Progenitor cell of endocrine pancreas (in vitro differentiated cells): ENCODE results near the gene SVBP. TPM values are rescaled to one million over a fixed set of nuclear protein-coding genes. Genes with fewer than 3 reads are reported as not detected.
"Not testable (repeated sequence)": the region's sequence is repeated elsewhere in the genome, so short reads cannot be mapped to it uniquely, and the experiment has no call there.

ENCODE experiments used
- DNase-seq: peaks from one replicate; pipeline ENCODE4 v3.0.0; 2021; ENCODE audit warnings: low spot score; ENCODE audit not compliant: unreplicated experiment
- H3K27ac Mint-ChIP-seq: 2 replicates; pipeline ENCODE4 v1.8.0; 2021; ENCODE audit warnings: mild to moderate bottlenecking, moderate library complexity, mixed read lengths
- H3K27me3 Mint-ChIP-seq: 2 replicates; pipeline ENCODE4 v1.8.0; 2021; ENCODE audit warnings: mixed read lengths
- H3K36me3 Mint-ChIP-seq: 2 replicates; pipeline ENCODE4 v1.8.0; 2022; ENCODE audit warnings: mixed read lengths; ENCODE audit not compliant: insufficient read depth
- H3K4me1 Mint-ChIP-seq: 2 replicates; pipeline ENCODE4 v1.8.0; 2021; ENCODE audit warnings: low read depth, mixed read lengths
- H3K4me3 Mint-ChIP-seq: 2 replicates; pipeline ENCODE4 v1.8.0; 2021; ENCODE audit warnings: low read depth, mild to moderate bottlenecking, moderate library complexity, mixed read lengths
- H3K9me3 Mint-ChIP-seq: 2 replicates; pipeline ENCODE4 v1.8.0; 2021; ENCODE audit warnings: low read depth, mixed read lengths
- long read RNA-seq: library from polyadenylated mRNA; unstranded; transcript quantifications from one replicate; pipeline ENCODE4 v2.0.0, GENCODE V29; 2020
- total RNA-seq: library from RNA; stranded (reverse); gene quantifications from 2 replicates; pipeline ENCODE4 v1.2.1, GENCODE V29; 2021
- TF ChIP-seq, protein P1 (sequence below): fragments of 200-600 bp; sonication (generic); IDR thresholded peaks from one replicate; pipeline ENCODE4 v1.5.0; 2021; ENCODE audit warnings: antibody characterized with exemption, mild to moderate bottlenecking; ENCODE audit not compliant: unreplicated experiment

SVBP gene, protein sequence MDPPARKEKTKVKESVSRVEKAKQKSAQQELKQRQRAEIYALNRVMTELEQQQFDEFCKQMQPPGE
- total RNA-seq: 58.4 and 65.8 TPM in 2 replicates
- long read RNA-seq, transcript SVBP-201 (3 exons, 658 nt): major isoform, 16 of 26 reads
- long read RNA-seq, partial matches to known transcripts: 3 of 26 reads
- long read RNA-seq, other reads (novel, unspliced or antisense): 4 of 26 reads

DNA sequence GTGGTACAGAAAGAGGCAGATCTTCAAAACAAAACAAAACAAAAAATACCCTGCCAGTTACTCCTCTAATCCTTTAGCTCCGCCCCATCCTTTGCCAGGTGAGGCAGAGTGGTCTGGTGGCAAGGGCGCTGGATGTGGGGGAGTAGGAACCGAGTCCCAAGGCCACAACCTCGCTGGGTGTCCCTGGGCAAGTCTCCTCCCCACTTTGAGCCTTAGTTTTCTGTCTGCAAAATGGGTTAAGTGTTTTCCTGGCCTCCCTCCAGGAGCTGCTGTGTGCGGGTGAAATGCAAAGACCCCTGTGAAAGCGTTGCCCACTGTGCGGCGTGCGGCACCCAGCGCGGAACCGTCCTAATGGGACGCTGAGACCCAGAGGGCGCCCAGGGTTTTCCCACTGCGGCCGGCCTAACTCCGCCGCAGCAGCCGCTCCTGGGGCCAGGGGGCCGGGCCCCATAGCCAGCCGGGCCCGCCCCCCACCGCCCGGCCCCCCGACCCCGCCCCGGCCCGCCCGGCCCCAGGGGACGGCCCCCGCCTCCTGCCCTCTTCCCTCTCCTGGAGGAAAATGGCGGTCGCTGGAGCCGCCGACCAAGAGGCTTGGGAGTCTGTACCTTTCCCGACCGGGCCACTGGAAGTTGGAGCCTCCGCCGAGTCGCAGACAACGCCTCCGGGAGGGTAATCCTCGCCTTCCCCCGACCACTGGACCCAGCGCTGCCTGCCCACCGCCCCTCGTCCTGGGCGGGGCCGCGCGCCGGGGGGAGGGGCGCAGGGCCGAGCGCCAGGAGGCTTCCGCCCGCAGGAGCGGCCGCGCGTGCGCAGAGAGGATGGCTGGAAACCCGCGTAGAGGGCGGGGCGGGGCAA, at the start of gene SVBP, which contains the start of gene ERMAP:
TSS of gene SVBP (minus strand) at position 813 of the 855 bp plus-strand sequence. CDS start 853 bp downstream, outside the sequence.
TSS of gene ERMAP (plus strand) at position 538 of the 855 bp plus-strand sequence. CDS start 13,327 bp downstream, outside the sequence.
- Mint-ChIP-seq H3K4me1 (peaks cover 9% of the 10 kb centered on the region), H3K4me3 (peak within 1 kb of the TSS; percentile 84), H3K9me3 (no peaks in the 10 kb centered on the region), H3K27me3 (no peaks in the 10 kb centered on the region), H3K27ac (peak within 1 kb of the TSS; percentile 97), H3K36me3 (peaks cover 11% of the 10 kb centered on the region)
- TF ChIP-seq, protein P1, sequence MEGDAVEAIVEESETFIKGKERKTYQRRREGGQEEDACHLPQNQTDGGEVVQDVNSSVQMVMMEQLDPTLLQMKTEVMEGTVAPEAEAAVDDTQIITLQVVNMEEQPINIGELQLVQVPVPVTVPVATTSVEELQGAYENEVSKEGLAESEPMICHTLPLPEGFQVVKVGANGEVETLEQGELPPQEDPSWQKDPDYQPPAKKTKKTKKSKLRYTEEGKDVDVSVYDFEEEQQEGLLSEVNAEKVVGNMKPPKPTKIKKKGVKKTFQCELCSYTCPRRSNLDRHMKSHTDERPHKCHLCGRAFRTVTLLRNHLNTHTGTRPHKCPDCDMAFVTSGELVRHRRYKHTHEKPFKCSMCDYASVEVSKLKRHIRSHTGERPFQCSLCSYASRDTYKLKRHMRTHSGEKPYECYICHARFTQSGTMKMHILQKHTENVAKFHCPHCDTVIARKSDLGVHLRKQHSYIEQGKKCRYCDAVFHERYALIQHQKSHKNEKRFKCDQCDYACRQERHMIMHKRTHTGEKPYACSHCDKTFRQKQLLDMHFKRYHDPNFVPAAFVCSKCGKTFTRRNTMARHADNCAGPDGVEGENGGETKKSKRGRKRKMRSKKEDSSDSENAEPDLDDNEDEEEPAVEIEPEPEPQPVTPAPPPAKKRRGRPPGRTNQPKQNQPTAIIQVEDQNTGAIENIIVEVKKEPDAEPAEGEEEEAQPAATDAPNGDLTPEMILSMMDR: no peak
- DNase-seq: peak; percentile 95

DNA sequence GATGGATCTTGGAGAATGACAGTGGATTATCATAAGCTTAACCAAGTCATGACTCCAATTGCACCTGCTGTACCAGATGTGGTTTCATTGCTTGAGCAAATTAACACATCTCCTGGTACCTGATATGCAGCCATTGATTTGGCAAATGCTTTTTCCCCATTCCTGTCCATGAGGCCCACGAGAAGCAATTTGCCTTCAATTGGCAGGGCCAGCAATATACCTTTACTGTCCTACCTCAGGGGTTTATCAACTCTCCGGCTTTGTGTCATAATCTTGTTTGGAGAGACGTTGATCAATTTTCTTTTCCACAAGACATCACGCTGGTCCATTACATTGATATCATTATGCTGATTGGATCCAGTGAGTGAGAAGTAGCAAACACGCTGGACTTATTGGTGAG, 49.4 kb upstream of the SVBP start:
- Mint-ChIP-seq H3K4me1 (no peaks in the 10 kb centered on the region), H3K9me3 (peaks cover 2% of the 10 kb centered on the region), H3K27ac (no peak overlapping the region), H3K36me3 (no peaks in the 10 kb centered on the region), H3K4me3 (no peak overlapping the region), H3K27me3 (peaks cover 7% of the 10 kb centered on the region)
- no peak for DNase-seq
- TF ChIP-seq, protein P1: no peak

DNA sequence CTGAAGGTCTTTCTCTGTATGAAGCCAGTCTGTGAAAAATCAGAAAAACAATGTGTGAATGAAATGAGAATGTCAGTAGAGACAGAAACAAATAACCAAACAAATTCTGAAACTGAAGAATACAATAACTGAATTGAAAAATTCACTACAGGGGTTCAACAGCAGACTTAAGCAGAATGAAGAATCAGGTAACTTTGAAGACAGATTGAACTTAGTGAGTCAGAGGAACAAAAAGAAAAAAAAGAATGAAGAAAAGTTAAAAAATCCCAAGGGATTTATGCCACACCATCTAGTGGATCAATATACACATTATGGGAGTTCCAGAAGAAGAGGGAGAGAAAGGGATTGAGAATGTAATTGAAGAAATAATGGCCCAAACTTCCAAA, 43.8 kb upstream of the SVBP start:
- DNase-seq: no peak
- H3K4me1 Mint-ChIP-seq: no peaks in the 10 kb centered on the region
- no peak overlapping the region for H3K4me3 Mint-ChIP-seq
- peaks cover 9% of the 10 kb centered on the region for H3K27me3 Mint-ChIP-seq
- H3K9me3 Mint-ChIP-seq: peaks cover 41% of the 10 kb centered on the region
- H3K36me3 Mint-ChIP-seq: peaks cover 20% of the 10 kb centered on the region
- no peak overlapping the region for H3K27ac Mint-ChIP-seq
- TF ChIP-seq, protein P1: no peak

DNA sequence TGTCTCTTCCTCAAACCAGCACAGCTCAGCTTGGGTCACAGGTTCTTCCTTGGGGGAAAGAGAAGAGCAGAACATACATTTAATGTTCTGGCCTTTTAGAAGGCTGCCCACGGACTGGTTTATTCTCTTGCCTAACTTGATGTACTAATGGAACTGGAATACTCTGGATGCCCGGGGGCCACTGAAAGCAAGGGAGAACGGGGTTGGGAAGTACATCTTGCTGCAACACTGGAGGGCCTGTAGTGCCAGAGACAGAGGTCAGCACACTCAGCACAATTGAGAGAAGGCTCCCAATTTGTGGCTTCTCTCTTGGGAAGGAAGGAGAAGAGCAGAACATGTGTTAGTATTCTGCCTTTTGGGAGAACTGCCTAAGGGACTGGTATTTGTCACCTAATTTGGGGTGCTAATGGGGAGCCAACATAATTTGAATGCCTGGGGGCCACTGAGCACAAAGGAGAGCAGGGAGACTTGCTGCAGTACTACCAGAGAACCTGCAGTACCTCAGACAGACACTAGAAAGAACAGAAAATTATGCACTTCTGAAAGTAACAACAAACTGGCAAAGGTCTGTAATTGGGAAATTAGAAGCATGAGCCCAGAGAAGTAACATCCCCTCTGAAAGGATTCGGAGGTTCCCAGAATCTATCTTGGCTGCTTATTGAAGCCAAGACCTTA, 43.3 kb upstream of the SVBP start:
- no peak for DNase-seq
- H3K9me3 Mint-ChIP-seq: peaks cover 47% of the 10 kb centered on the region

DNA sequence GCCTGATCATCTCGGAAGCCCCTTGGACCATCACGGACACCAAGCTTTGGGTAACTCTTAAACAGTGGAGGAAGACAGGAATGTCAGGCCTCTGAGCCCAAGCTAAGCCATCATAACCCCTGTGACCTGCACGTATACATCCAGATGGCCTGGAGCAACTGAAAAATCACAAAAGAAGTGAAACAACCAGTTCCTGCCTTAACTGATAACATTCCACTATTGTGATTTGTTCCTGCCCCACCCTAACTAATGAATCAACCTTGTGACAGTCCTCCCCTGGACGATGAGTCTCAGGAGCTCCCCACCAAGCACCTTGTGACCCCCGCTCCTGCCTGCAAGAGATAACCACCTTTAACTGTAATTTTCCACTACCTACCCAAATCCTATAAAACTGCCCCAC, 42.2 kb upstream of the SVBP start:
- Mint-ChIP-seq H3K27ac (peak overlapping the region; percentile 7), H3K9me3 (peaks cover 47% of the 10 kb centered on the region), H3K36me3 (peaks cover 24% of the 10 kb centered on the region)
- H3K4me1 Mint-ChIP-seq, DNase-seq, H3K4me3 Mint-ChIP-seq, H3K27me3 Mint-ChIP-seq: not testable (repeated sequence)

More for the DNA sequence above, 43.3 kb upstream of the SVBP start:
- peaks cover 24% of the 10 kb centered on the region for H3K36me3 Mint-ChIP-seq
- peaks cover 7% of the 10 kb centered on the region for H3K27me3 Mint-ChIP-seq
- no peak overlapping the region for H3K27ac Mint-ChIP-seq
- no peak overlapping the region for H3K4me3 Mint-ChIP-seq
- H3K4me1 Mint-ChIP-seq: no peaks in the 10 kb centered on the region
- TF ChIP-seq, protein P1: peak; percentile 20

DNA sequence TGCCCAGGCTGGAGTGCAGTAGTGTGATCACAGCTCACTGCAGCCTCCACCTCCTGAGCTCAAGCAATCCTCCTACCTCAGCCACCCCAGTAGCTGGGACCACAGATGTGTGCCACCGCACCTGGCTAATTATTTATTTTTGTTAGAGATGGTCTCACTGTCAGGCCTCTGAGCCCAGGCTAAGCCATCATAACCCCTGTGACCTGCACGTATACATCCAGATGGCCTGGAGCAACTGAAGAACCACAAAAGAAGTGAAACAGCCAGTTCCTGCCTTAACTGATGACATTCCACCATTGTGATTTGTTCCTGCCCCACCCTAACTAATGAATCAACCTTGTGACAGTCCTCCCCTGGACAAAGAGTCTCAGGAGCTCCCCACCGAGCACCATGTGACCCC, 39.4 kb upstream of the SVBP start:
- H3K36me3 Mint-ChIP-seq: peaks cover 35% of the 10 kb centered on the region
- not testable (repeated sequence) for H3K4me3 Mint-ChIP-seq

More for the DNA sequence above, 39.4 kb upstream of the SVBP start:
- DNase-seq, H3K27ac Mint-ChIP-seq, H3K27me3 Mint-ChIP-seq, H3K4me1 Mint-ChIP-seq: not testable (repeated sequence)
- H3K9me3 Mint-ChIP-seq: peaks cover 44% of the 10 kb centered on the region
